BJ (cell line): ENCODE measurements around the gene MIDN. TPM values are rescaled to one million over a fixed set of nuclear protein-coding genes. Genes with fewer than 3 reads are reported as not detected.
A peak's percentile ranks its signal among the peaks of the same experiment; 100 is the strongest.

Experiments used
- CTCF ChIA-PET: fragments of 350-600 bp; formaldehyde crosslinking; extraction: SDS; loops from one replicate; lab custom pipeline; 2021; ENCODE audit warnings: antibody characterized with exemption, inconsistent platforms; lab: Yijun Ruan, JAX
- POLR2A ChIA-PET: fragments of 300-600 bp; sonication (Branson Sonifier 250); formaldehyde crosslinking; extraction: SDS; loops from one replicate; lab custom pipeline; 2021; ENCODE audit warnings: antibody characterized with exemption; lab: Charles Lee
- DNase-seq: peaks from one replicate; pipeline ENCODE4 v3.0.0-alpha.2; 2011; ENCODE audit warnings: low read depth
- H3K27me3 ChIP-seq: 2 replicates; pipeline ENCODE4 v1.6.0; 2011; ENCODE audit warnings: low read length; ENCODE audit not compliant: control insufficient read depth, insufficient read depth
- H3K36me3 ChIP-seq: 2 replicates; pipeline ENCODE4 v1.5.1; 2011; ENCODE audit warnings: low read length; ENCODE audit not compliant: control insufficient read depth, insufficient read depth
- H3K4me3 ChIP-seq: 2 replicates; pipeline ENCODE4 v1.5.1; 2011; ENCODE audit warnings: low read depth, mild to moderate bottlenecking, control low read depth, low read length
- CTCF ChIP-seq: IDR thresholded peaks from 2 replicates; pipeline ENCODE4 v1.5.1; 2011; ENCODE audit warnings: low read depth, mild to moderate bottlenecking, control low read depth, inconsistent platforms, low read length, moderate library complexity; ENCODE audit not compliant: insufficient read depth
- polyA plus RNA-seq: library from polyadenylated mRNA; depleted of rRNA; stranded (reverse); fragments of >200 nt; gene quantifications from 2 replicates; pipeline ENCODE4 v1.2.3, GENCODE V29; 2011

Gene MIDN
- polyA plus RNA-seq, 1 experiment: 8.4 TPM

- DNase-seq: no peak
- peaks cover 25% of the 10 kb centered on the region for H3K36me3 ChIP-seq
- ChIA-PET CTCF (interaction anchor here (1.0 to 2.1 kb wide), 7 partner anchors 10 to 44 kb away, joined by 3 to 7 read pairs (median 5); no protein-coding TSS in a partner anchor), POLR2A (interaction anchor here (0.6 kb wide), 1 partner anchor 199 kb away, joined by 4 read pairs; no protein-coding TSS in a partner anchor)
- no peak for TF ChIP-seq CTCF
- no peak overlapping the region for H3K4me3 ChIP-seq
- H3K27me3 ChIP-seq: no peaks in the 10 kb centered on the region
Measured at GRCh38 chr19:1221904-1222255, 26.5 kb upstream of the MIDN start.

DNA sequence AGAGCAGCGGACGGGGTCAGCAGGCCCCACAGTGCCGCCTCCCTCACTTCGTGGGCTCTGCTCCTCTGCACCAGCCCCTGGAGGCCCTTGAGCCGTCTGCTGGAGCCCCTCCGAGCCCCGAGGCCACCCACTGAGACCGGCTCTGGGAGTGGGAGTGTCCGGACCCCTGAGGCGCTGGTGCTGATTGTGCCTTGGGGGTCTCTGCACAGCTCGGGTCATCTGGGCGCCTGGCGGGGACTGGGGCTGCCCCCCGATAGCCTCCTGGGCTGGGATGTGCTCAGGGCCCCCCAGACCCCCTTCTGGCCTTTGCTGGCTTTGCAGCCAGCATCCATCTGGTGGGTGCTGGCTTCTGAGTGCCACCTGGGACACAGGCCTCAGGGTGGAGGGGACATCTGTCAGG lies 26.0 kb upstream of the MIDN start:
- no peak for TF ChIP-seq CTCF
- H3K36me3 ChIP-seq: peaks cover 24% of the 10 kb centered on the region
- no peak overlapping the region for H3K4me3 ChIP-seq
- ChIA-PET POLR2A (interaction anchor here (0.6 kb wide), 1 partner anchor 199 kb away, joined by 4 read pairs; no protein-coding TSS in a partner anchor), CTCF (interaction anchor here (0.7 to 2.3 kb wide), 11 partner anchors 9 to 92 kb away, joined by 3 to 8 read pairs (median 6); partner anchors contain the start of gene CIRBP)
- no peaks in the 10 kb centered on the region for H3K27me3 ChIP-seq
- DNase-seq: no peak

- Histone ChIP-seq H3K36me3 (peaks cover 24% of the 10 kb centered on the region), H3K27me3 (no peaks in the 10 kb centered on the region), H3K4me3 (no peak overlapping the region)
- no peak for DNase-seq
- peak; percentile 50 for TF ChIP-seq CTCF
- POLR2A ChIA-PET: no interaction called here
- CTCF ChIA-PET: interaction anchor here (0.7 to 2.3 kb wide), 9 partner anchors 9 to 93 kb away, joined by 3 to 8 read pairs (median 6); partner anchors contain the start of gene CIRBP
Measured at GRCh38 chr19:1223018-1223855, 25.1 kb upstream of the MIDN start.

- no peak for DNase-seq
- Histone ChIP-seq H3K36me3 (peaks cover 24% of the 10 kb centered on the region), H3K4me3 (no peak overlapping the region), H3K27me3 (no peaks in the 10 kb centered on the region)
- POLR2A ChIA-PET: no interaction called here
- CTCF ChIA-PET: interaction anchor here (2.1 to 2.3 kb wide), 2 partner anchors 8 to 42 kb away, joined by 6 to 8 read pairs; no protein-coding TSS in a partner anchor
- no peak for TF ChIP-seq CTCF
Measured at GRCh38 chr19:1224047-1224825, 24.1 kb upstream of the MIDN start.

GRCh38 chr19:1224847-1225246 lies 23.5 kb upstream of the MIDN start:
- POLR2A ChIA-PET: no interaction called here
- no peak for DNase-seq
- Histone ChIP-seq H3K4me3 (no peak overlapping the region), H3K36me3 (peaks cover 24% of the 10 kb centered on the region), H3K27me3 (no peaks in the 10 kb centered on the region)
- CTCF ChIA-PET: interaction anchor here (1.1 kb wide), 1 partner anchor 19 kb away, joined by 3 read pairs; no protein-coding TSS in a partner anchor
- TF ChIP-seq CTCF: no peak
